ENCODE results near the gene NANS.
"Not testable (repeated sequence)": the region's sequence is repeated elsewhere in the genome, so short reads cannot be mapped to it uniquely, and the experiment has no call there.

Gene NANS

DNA sequence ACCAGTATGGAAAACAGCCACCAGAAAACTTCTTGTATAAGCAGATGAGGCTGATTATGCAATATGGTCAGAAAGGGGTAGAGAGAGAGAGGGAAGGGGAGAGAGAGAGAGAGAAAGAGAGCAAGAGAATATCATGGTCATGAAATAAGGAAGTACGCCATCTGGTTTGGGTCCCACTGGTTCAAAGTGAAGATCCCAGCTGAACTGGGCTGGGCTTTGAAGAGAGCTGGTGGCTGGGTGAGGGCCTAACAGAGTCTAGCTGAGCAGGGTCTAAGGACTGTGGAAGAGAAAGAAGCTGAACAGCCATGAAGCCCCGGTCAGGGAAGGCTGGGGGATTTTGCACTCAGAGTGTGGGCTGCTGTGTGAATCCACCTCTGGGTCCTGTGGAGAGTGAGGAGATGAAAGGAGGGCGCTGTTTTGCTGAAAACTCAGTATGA lies 47.9 kb downstream of the NANS start:
- peak in 1 of 2 donors; percentile 93 for DNase-seq

DNA sequence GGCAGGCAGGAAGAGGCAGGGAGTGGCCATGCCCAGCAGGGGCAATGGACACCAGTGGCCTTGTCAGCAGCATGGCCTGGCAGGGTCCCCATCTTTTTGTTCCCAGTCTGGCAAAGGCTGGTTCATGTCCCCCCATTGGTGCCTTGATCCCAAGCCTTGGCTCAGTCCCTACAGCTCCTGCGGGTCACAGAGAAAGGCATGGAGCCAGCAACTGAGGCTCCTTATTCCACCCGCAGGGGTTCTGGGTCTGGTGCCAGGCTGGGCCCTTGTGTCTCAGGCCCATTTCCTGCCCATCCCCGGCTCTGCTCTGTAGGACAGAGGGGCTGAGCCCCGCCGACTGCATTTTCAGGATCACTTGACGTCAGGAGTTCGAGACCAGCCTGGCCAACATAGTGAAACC lies 48.5 kb downstream of the NANS start:
- no peak for DNase-seq

DNA sequence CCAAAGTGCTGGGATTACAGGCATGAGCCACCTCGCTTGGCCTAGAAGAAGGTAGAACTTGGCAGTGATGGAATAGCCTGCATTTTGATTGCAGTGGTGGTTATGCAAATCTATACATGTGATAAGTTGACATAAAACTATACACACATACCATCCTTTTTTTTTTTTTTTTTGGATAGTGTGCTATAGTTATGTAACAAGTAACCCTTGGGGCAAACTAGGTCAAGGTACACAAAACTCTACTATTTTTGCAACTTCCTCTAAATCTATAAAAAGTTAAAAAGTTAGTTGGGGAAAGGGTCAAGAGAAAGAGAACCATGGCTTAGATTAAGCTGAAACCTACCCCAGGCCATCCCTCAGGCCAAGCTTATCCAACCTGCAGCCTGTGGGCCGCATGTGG lies 51.4 kb downstream of the NANS start:
- DNase-seq, result no peak

DNA sequence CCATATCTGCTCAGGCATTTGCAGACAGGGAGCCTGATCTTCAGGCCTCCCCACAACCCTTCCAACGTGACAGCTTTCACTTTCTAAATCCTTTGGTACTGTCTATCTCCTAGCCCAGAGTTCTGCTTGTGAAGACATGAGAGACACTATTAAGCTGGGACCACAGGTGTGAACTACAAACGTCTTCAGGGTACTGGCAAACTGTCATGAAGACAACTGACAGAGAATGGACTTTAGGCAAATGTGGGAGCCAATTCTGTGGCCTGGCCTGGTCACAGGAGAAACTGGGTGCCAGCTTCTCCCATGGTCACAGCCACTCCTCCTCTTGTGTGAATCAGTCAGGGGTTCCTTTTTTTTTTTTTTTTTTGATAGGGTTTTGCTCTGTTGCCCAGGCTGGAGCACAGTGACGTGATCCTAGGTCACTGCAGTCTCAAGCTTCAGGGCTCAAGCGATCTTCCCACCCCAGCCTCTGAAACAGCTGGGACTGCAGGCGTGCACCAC lies 52.0 kb downstream of the NANS start:
- peak; percentile 20 to 77 for DNase-seq

DNA sequence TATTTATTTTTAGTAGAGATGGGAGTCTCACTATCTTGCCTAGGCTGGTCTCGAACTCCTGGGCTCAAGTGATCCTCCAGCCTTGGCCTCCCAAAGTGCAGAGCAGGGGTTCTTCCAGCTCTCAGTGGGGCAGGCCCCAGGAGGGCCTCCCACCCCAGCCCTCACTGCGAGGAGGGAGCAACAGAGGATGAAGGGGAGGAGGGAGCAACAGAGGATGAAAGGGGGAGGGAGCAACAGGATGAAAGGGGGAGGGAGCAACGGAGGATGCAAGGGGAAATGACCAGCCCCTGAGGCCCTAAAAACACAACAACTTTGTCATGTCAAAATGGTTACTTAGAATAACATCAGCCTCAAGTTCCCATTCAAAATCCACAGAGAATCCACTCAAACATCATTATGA lies 52.5 kb downstream of the NANS start:
- DNase-seq, result no peak

DNA sequence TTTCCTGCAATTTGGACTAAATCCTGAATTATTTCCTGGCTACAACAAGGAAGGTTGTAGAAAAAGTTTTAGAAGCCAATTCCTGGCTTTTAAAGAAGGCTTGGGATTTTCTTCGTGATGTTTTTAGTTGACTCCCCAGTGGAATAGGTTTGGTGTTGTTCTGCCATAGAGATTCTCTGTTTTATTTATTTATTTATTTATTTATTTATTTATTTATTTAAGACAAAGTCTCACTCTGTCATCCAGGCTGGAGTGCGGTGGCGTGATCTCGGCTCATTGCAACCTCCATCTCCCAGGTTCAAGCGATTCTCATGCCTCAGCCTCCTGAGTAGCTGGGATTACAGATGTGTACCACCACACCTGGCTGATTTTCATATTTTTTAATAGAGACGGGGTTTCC lies 60.6 kb downstream of the NANS start:
- DNase-seq, result not testable (repeated sequence)

DNA sequence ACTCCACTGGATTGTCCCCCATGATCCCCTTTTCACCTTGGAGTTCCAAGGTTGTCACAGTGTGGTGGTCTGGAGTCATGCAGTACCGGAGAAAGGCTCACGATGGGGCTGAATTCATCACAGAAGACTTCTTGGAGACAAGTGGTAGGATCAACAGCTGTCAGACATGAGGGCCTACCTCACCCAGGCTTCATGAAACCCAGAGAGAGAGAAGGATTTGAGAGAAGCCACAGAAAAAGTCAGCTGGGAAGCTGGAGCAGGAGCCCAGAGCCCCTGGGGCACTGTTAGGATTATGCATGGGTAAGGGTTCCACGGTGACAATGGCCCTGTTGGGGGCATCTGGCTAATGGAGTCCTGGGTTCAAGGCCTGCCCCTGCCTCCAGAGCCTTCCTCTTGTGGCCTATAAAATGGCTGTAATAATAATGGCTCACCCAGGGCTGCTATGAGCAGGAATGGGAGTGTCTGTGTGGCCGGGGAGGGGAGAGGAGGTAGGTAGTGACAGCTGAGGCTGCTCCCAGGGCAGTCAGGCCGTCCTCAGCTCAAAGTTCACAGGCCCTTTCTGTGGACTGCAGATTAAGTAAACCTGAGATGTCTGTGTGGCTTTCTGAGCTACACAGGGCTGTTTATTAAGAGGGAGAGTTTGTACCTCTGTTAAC lies 61.6 kb downstream of the NANS start:
- DNase-seq, result peak in 1 of 2 donors; percentile 19

DNA sequence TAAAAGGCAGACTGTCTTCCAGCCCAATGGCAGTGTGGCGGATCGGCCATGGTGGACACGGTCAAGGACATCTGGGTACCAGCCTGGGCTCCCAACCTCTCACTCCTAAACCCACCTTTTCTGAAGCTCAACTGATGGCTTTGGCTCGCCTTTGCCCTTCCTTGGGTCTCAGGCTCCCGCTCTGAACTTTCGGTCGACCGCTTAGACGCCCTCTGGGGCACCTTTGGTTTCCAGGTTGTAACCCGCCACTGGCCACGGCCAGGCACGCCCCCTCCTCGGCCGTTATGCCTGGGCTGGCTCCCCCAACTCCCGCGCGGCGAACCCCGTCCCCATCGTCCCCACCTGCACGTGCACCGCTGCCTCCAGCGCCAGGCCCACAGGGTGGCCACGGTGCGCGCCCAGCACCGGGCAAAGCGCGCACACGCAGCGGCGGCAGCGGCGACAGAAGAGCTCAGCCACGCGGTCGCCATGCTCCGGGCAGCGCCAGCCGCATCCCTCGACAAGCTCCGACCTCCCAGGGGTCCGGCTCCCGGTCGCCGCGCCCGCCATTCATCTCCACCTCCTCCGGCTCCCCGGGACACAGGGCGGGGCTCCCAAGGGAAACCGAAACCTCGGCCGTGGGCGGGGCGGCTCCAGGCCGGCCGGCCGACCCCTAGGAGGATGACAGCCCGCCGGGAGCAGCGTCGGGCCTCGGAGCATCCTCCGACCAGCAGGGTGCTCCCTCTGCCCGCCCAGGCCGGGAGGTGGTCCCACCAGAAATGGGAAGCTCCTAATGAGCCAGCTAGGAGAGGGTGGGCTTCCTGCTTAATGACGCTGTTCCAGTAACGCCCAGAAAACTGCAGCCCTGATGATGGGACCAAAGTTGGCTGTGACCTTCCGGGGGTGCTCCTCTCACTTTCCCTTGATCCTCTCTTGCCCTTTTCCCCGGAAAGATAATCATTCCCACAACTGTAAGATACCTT lies 62.4 kb downstream of the NANS start, which contains the start of gene TRIM14:
TRIM14 (minus strand) TSS at position 583 of the 962 bp plus-strand sequence; CDS start at position 549, 34 bp downstream.
- peak in 1 of 2 donors; percentile 42 for DNase-seq

DNA sequence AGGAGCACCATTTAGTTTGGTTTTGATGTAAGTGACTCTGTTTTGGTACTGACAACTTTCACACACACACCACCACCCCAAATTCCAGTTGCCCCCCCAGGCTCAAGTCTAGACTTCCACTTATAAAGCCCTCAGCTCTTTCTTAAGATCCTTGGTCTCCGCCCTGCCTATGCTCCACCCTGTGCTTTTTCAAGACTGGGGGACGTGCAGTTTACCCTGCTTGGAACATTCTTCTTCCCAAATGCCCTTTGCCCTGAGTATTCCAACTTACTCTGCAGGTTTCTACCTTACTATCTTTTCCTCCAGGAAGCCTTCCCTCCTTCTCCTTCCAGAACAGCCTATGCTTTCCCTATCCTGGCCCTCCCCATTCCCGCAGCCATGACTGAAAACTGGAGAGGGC lies 63.9 kb downstream of the NANS start:
- no peak for DNase-seq

DNA sequence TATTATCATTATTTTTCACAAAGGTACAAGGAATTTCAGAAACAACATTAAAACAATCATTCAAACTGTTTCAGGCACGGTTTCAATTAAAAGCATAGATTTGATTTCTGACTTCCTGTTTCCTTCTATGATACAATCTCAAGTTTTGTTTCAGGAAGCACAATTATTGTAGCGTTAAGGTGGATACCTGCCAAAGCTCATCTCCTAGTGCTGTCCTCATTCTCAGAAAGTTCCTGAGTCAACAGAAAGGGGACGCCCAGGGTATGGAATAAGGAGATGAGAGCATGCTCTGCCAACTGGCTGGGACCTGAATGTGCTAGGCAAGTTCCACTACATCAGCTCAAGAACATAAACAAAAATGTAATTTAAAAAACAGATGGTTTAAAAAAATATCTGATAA lies 64.5 kb downstream of the NANS start:
- no peak for DNase-seq

DNA sequence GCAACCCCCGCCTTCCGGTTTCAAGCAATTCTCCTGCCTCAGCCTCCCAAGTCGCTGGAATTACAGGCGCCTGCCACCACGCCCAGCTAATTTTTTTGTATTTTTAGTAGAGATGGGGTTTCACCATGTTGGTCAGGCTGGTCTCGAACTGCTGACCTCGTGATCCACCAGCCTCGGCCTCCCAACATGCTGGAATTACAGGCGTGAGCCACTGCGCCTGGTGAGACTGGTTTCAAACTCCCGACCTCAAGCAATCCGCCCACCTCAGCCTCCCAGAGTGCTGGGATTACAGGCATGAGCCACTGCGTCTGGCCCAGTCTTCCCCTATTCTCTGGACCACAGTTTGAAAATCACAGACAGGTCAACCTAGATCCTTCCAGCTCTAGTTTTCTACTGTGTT lies 67.6 kb downstream of the NANS start:
- not testable (repeated sequence) for DNase-seq

DNA sequence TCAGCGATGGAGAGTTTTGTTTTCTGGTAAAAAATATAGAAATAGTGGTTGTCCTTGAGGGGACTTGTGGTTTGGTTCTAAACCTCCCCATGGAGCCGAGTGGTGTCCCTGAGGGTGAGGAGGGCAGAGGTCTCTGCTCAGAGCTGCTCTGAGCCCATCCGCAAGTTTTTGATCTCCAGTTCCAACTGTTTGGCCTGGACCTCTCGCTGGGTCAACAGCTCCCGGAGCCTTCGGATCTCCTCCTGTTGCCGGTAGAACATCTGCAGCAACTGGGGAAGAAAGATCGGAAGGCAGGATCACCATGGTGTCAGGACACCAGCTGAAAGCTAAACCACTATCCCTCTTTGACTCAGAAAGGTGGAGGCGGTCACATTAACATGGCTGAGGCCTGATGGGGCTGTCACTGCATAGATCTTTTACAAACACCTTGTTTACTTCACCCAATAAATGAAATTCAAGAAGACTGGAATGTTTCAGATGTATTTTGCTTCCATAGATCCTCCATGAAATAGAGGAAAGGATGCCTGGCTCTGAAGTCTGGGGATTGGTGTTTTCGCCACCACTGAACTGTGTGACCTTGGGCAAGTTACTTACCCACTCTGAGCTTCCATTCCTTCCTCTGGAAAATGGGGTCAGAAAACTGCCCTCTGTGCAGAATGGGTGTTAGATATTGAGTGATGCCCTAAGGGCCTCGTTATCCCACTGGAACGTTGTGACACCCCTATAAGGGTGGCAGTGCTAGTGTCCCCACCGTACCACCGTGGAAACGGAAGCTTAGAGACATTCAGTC lies 68.3 kb downstream of the NANS start:
- no peak for DNase-seq

DNA sequence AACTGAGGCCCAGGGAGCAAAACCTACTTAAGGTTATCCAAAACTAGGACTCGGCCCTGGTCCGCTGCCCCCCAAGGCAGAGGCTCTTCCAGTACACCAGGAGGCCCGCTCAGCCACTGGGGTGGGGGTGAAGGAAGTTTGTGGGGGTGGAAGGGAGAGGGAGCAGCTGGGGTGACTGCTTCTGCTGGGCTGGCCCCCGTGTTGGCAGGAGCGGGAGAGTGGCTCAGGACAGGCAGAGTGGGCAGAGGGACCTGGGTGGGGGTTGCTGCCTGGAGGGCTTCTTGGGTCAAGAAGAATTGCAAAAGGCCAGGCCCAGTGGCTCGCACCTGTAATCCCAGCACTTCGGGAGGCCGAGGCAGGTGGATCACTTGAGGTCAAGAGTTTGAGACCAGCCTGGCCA lies 70.7 kb downstream of the NANS start:
- no peak for DNase-seq

DNA sequence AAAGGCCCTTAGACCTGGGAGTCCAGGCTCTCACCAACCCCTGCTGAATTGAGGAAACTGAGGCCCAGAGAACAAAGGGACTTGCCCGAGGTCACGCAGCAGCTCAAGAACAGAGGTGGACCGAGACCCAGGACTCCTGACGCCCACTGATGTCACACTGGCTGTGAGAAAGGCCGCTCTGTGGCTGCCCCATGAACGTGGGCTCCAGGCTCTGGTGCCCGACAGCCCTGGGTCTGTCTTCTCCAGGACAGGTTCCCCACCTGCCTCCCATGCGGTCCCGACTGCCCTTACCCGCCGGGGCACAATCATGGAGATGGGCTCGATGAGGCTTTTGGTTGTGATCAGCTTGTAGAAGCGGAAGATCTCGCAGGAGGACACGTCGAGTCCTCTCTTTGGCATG lies 71.8 kb downstream of the NANS start:
- no peak for DNase-seq

DNA sequence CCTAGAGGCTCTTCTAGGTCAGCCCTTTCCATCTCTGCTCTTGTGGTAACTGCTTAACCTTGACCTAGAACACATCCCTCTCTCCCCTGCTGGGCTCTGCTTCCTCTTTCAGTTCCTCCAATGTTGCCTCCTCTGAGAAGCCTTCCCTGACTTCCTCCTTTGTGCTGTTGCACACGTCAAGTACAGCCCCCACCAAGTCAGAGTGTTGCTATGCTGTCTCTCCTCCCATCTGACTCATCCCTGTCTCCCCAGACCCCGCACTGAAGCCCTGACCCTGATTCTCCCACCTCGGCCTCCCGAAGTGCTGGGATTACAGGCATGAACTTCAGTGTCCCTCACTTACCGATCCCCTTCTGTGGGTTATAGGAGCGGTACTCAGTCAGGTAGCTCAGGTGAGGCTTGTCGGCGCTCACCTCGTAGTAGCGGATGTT lies 72.9 kb downstream of the NANS start:
- DNase-seq, result peak in 1 of 2 donors; percentile 73

DNA sequence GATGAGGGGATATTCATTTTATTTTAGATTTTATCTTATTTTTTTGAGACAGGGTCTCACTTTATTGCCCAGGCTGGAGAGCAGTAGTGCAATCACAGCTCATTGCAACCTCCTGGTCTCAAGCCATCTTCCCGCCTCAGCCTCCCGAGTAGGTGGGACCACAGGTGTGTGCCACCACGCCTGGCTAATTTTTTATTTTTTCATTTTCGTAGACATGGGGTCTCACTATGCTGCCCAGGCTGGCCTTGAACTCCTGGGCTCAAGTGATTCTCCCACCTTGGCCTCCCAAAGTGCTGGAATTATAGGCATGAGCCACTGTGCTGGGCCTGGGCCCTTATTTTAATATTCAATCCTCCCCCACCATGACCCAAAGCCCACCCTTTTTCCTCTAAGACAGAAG lies 73.5 kb downstream of the NANS start:
- DNase-seq, result not testable (repeated sequence)

DNA sequence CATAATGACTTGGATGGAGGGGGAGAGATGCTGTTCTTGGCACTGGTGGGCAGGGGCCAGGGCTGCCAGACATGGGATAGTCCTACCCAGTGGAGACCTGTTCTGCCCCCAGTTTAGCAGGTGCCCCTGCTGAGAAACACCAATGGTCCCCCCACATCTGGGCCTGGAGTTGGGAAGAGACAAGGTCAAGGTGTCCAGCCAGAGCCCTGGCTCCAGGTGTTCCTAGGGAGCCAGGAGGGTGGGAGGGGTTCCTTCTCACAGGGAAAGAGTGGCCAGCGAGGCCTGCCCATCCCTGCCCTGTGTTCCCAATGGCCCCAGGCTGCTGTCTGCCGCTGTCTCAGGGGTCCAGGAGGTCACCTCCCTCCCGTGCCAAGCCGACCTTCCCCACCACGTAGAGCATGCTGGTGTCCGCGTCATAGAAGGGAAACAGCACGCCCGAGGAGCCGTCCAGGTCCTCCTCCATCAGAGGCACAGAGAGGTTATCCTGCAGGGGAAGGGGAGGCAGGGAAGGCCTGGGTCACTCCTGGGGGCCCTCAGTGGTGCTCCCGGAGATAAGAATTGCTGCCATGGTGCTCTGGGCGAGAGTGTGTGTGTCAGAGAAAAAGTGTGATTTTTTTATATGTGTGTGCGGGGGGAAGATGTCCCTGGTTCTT lies 74.2 kb downstream of the NANS start:
- DNase-seq, result no peak

DNA sequence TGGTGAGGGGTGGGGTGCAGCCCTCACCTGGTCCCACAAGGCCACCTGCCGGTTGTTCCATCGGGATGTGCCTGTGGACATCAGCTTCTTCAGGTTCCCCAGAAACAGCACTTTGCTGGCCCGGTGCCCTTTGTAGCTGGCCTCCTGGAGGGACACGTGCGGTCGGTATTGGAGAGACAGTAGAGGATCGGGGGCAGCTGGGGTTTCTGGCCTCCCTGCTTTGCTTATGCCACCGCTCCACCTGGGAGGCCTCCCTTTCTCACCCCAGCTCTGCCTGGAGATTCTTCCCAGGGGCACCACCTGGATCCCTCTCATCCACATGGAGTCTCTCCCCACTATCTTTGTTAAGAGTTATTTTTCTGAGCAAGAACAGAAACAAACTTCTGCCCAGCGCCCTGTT lies 75.6 kb downstream of the NANS start:
- DNase-seq, result no peak
